ENCODE measurements around the gene LCA5L. TPM values are rescaled to one million over a fixed set of nuclear protein-coding genes. Genes with fewer than 3 reads are reported as not detected.

The LCA5L gene
- total and polyA plus RNA-seq, 7 experiments from 2014 or later: 0.24 TPM; not detected in 6

- CTCF ChIA-PET: no interaction called here
Observed at GRCh38 chr21:39364949-39365348, 80.6 kb downstream of the LCA5L start.

GRCh38 chr21:39363607-39364555 lies 81.7 kb downstream of the LCA5L start:
- ATAC-seq: no peak

More at GRCh38 chr21:39364949-39365348, 80.6 kb downstream of the LCA5L start:
- intact Hi-C loops (cut with micrococcal nuclease): no loop called here
- H3K27me3 Mint-ChIP-seq: peaks cover 0 to 14% (median 12%) of the 10 kb centered on the region in 5 donors
- H3K27ac ChIP-seq (ENCODE audit: low read depth, low read length): no peak overlapping the region
- H3K36me3 Mint-ChIP-seq: peaks cover 0 to 6% (median 0%) of the 10 kb centered on the region in 5 donors
- no peak overlapping the region for H3K4me3 Mint-ChIP-seq
- no peak overlapping the region for H3K27ac Mint-ChIP-seq
- H3K36me3 ChIP-seq (ENCODE audit: control insufficient read depth in 2 of 3, insufficient read depth in 3 of 3, low read length in 3 of 3): no peaks in the 10 kb centered on the region
- DNase-seq (no peak), ATAC-seq (no peak)
- no peaks in the 10 kb centered on the region for H3K27me3 ChIP-seq (ENCODE audit: control insufficient read depth in 2 of 2, insufficient read depth in 2 of 2, low read length in 2 of 2)
- H3K9me3 ChIP-seq (ENCODE audit: control insufficient read depth in 2 of 3, low read length in 3 of 3): no peaks in the 10 kb centered on the region
- POLR2A ChIA-PET: no interaction called here
- peaks cover 0 to 7% (median 0%) of the 10 kb centered on the region in 7 donors for H3K4me1 Mint-ChIP-seq
- H3K4me1 ChIP-seq (ENCODE audit: control insufficient read depth in 2 of 2, insufficient read depth in 2 of 2, low read length in 2 of 2): no peaks in the 10 kb centered on the region
- H3K9me3 Mint-ChIP-seq: no peaks in the 10 kb centered on the region
- no peak overlapping the region for H3K4me3 ChIP-seq (ENCODE audit: low read length)

GRCh38 chr21:39362733-39363132 lies 82.8 kb downstream of the LCA5L start:
- H3K36me3 Mint-ChIP-seq: peaks cover 0 to 6% (median 0%) of the 10 kb centered on the region in 5 donors
- ATAC-seq (no peak), DNase-seq (no peak)
- no peak overlapping the region for H3K4me3 Mint-ChIP-seq
- peaks cover 0 to 7% (median 0%) of the 10 kb centered on the region in 7 donors for H3K4me1 Mint-ChIP-seq
- no peak overlapping the region for H3K4me3 ChIP-seq (ENCODE audit: low read length)
- H3K9me3 ChIP-seq (ENCODE audit: control insufficient read depth in 2 of 3, low read length in 3 of 3): no peaks in the 10 kb centered on the region
- POLR2A ChIA-PET: interaction anchor here (1.9 kb wide), 1 partner anchor 13 kb away, joined by 6 read pairs; no protein-coding TSS in a partner anchor
- H3K27me3 Mint-ChIP-seq: peaks cover 0 to 14% (median 12%) of the 10 kb centered on the region in 5 donors
- no peak overlapping the region for H3K27ac Mint-ChIP-seq
- H3K36me3 ChIP-seq (ENCODE audit: control insufficient read depth in 2 of 3, insufficient read depth in 3 of 3, low read length in 3 of 3): no peaks in the 10 kb centered on the region
- CTCF ChIA-PET: no interaction called here
- no peaks in the 10 kb centered on the region for H3K4me1 ChIP-seq (ENCODE audit: control insufficient read depth in 2 of 2, insufficient read depth in 2 of 2, low read length in 2 of 2)
- no peaks in the 10 kb centered on the region for H3K27me3 ChIP-seq (ENCODE audit: control insufficient read depth in 2 of 2, insufficient read depth in 2 of 2, low read length in 2 of 2)
- H3K27ac ChIP-seq (ENCODE audit: low read depth, low read length): no peak overlapping the region
- no peaks in the 10 kb centered on the region for H3K9me3 Mint-ChIP-seq
- intact Hi-C loops (cut with micrococcal nuclease): no loop called here

More at GRCh38 chr21:39363607-39364555, 81.7 kb downstream of the LCA5L start:
- no peaks in the 10 kb centered on the region for H3K36me3 ChIP-seq (ENCODE audit: control insufficient read depth in 2 of 3, insufficient read depth in 3 of 3, low read length in 3 of 3)
- H3K27me3 ChIP-seq (ENCODE audit: control insufficient read depth in 2 of 2, insufficient read depth in 2 of 2, low read length in 2 of 2): no peaks in the 10 kb centered on the region
- H3K4me1 Mint-ChIP-seq: peaks cover 0 to 7% (median 0%) of the 10 kb centered on the region in 7 donors
- DNase-seq: no peak
- no peak overlapping the region for H3K27ac Mint-ChIP-seq
- H3K4me3 ChIP-seq (ENCODE audit: low read length): no peak overlapping the region
- no peaks in the 10 kb centered on the region for H3K9me3 Mint-ChIP-seq
- peaks cover 0 to 14% (median 12%) of the 10 kb centered on the region in 5 donors for H3K27me3 Mint-ChIP-seq
- intact Hi-C loops (cut with micrococcal nuclease): no loop called here
- H3K4me3 Mint-ChIP-seq: no peak overlapping the region
- H3K27ac ChIP-seq (ENCODE audit: low read depth, low read length): no peak overlapping the region
- no peaks in the 10 kb centered on the region for H3K4me1 ChIP-seq (ENCODE audit: control insufficient read depth in 2 of 2, insufficient read depth in 2 of 2, low read length in 2 of 2)
- H3K36me3 Mint-ChIP-seq: peaks cover 0 to 6% (median 0%) of the 10 kb centered on the region in 5 donors
- CTCF ChIA-PET: interaction anchor here (1.0 kb wide), 1 partner anchor 29 kb away, joined by 3 read pairs; no protein-coding TSS in a partner anchor
- H3K9me3 ChIP-seq (ENCODE audit: control insufficient read depth in 2 of 3, low read length in 3 of 3): no peaks in the 10 kb centered on the region
- POLR2A ChIA-PET: interaction anchor here (1.9 kb wide), 1 partner anchor 14 kb away, joined by 6 read pairs; no protein-coding TSS in a partner anchor

- H3K4me3 Mint-ChIP-seq: no peak overlapping the region
- Histone ChIP-seq H3K4me1 (ENCODE audit: control insufficient read depth in 2 of 2, insufficient read depth in 2 of 2, low read length in 2 of 2) (no peaks in the 10 kb centered on the region), H3K27me3 (ENCODE audit: control insufficient read depth in 2 of 2, insufficient read depth in 2 of 2, low read length in 2 of 2) (no peaks in the 10 kb centered on the region), H3K27ac (ENCODE audit: low read depth, low read length) (no peak overlapping the region), H3K36me3 (ENCODE audit: control insufficient read depth in 2 of 3, insufficient read depth in 3 of 3, low read length in 3 of 3) (no peaks in the 10 kb centered on the region), H3K4me3 (ENCODE audit: low read length) (no peak overlapping the region), H3K9me3 (ENCODE audit: control insufficient read depth in 2 of 3, low read length in 3 of 3) (no peaks in the 10 kb centered on the region)
- H3K4me1 Mint-ChIP-seq: peaks cover 0 to 7% (median 0%) of the 10 kb centered on the region in 7 donors
- peaks cover 0 to 30% (median 8%) of the 10 kb centered on the region in 5 donors for H3K27me3 Mint-ChIP-seq
- no peak for DNase-seq
- H3K9me3 Mint-ChIP-seq: no peaks in the 10 kb centered on the region
- intact Hi-C loops (cut with micrococcal nuclease): no loop called here
- no peak for ATAC-seq
- POLR2A ChIA-PET: interaction anchor here (0.6 to 1.0 kb wide), 2 partner anchors 10 to 27 kb away, joined by 3 to 4 read pairs; no protein-coding TSS in a partner anchor
- H3K36me3 Mint-ChIP-seq: no peaks in the 10 kb centered on the region
- H3K27ac Mint-ChIP-seq: no peak overlapping the region
- CTCF ChIA-PET: no interaction called here
Observed at GRCh38 chr21:39359382-39359781, 86.2 kb downstream of the LCA5L start.

Small RNA genes within 50 kb of the gene (microRNA-seq; reads per million reads assigned to microRNA genes)
- not detected for gene MIR6508 (ENCODE audit: borderline microRNAs expressed)

Other genes with a start within 250 kb of the LCA5L start
- 100 to 1,000 TPM in 1 of 5 experiments, 10 to 100 TPM in 4; 41.1 to 108 (median 83.9) TPM for gene BRWD1, start 132.1 kb downstream of the LCA5L start, total RNA-seq
- 10 to 100 TPM; 27.4 to 46.3 TPM for gene BRWD1, start 132.1 kb downstream of the LCA5L start, polyA plus RNA-seq
- 100 to 1,000 TPM; 198 to 310 (median 262) TPM for gene HMGN1, start 96.7 kb downstream of the LCA5L start, total RNA-seq
- gene HMGN1, start 96.7 kb downstream of the LCA5L start, polyA plus RNA-seq: 100 to 1,000 TPM; 198 to 286 TPM
- gene SH3BGR, start 6.2 kb upstream of the LCA5L start, total RNA-seq: 1 to 10 TPM in 4 of 5 experiments, under 1 TPM in 1; 0.94 to 3.5 (median 1.6) TPM
- gene SH3BGR, start 6.2 kb upstream of the LCA5L start, polyA plus RNA-seq: 1 to 10 TPM; 1.7 to 3.7 TPM
- not detected for gene B3GALT5, start 167.2 kb upstream of the LCA5L start, total RNA-seq
- gene B3GALT5, start 167.2 kb upstream of the LCA5L start, polyA plus RNA-seq: not detected